HFFc6 (cell line): ENCODE data around the gene STAMBP. TPM values are rescaled to one million over a fixed set of nuclear protein-coding genes. Genes with fewer than 3 reads are reported as not detected.

ENCODE experiments used
- DNase-seq: peaks from one replicate; pipeline ENCODE4 v3.0.0-alpha.2; 2018
- H3K27ac Mint-ChIP-seq: 2 replicates; pipeline ENCODE4 v1.8.0; 2020; ENCODE audit warnings: mild to moderate bottlenecking, mixed read lengths
- H3K27me3 Mint-ChIP-seq: 2 replicates; pipeline ENCODE4 v1.8.0; 2021; ENCODE audit warnings: mild to moderate bottlenecking, moderate library complexity, mixed read lengths; ENCODE audit not compliant: insufficient read depth
- H3K36me3 Mint-ChIP-seq: 2 replicates; pipeline ENCODE4 v1.8.0; 2021; ENCODE audit warnings: low read depth, mixed read lengths
- H3K4me1 Mint-ChIP-seq: 2 replicates; pipeline ENCODE4 v1.8.0; 2020; ENCODE audit warnings: low read depth, mixed read lengths
- H3K4me3 Mint-ChIP-seq: 2 replicates; pipeline ENCODE4 v1.8.0; 2020; ENCODE audit warnings: mild to moderate bottlenecking, moderate library complexity, mixed read lengths
- H3K9me3 Mint-ChIP-seq: 2 replicates; pipeline ENCODE4 v1.8.0; 2020; ENCODE audit warnings: mild to moderate bottlenecking, mixed read lengths
- total RNA-seq, 6 experiments: library from RNA; stranded (reverse); fragmentation: NEBNext Ultra II Directional; extraction: Animal tissue kit (Norgen Biotek cat#: 25700); gene quantifications; 2 replicates in 1 of 6; 3 replicates in 5 of 6; pipeline ENCODE4 v1.2.3, GENCODE V29; 2021
- TF ChIP-seq, protein P1 (sequence below): fragments of 200-600 bp; sonication (generic); IDR thresholded peaks from 2 replicates; pipeline ENCODE4 v1.5.0; 2021; ENCODE audit warnings: antibody characterized with exemption, mild to moderate bottlenecking

Gene STAMBP
- total RNA-seq, 6 experiments from 2014 or later = 31.6 to 37.2 (median 34.5) TPM

DNA sequence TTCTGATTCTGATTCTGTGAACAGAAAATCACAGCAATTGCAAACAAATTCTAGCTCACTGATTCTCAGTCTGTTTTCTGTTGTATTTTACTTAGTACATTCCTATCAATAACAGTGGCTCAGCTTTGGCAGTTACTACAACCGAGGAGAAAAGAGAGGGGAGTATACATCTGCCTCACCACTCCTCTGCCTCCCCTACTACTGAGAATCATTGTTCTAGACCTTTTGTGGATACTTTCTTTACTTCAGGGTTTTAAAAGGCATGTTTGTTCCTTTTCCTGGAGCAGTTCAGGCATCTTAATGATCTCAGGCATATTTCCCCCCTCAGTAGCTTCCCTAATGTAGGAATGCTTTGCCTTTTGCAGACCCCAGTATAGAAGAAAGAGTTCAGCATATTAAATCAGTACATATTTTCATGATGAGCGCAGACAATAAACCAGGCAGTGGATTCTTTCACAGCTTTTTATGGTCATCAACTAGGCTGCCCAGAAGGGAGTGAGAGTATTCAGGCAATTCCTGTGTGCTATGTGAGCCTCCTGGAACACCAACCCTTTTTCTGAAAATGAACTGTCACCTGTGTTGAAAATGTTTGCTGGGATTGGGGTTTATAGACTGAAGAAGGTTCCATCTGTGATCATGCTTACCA, 10.3 kb downstream of the STAMBP start:
- Mint-ChIP-seq H3K36me3 (peaks cover 6% of the 10 kb centered on the region), H3K4me1 (peaks cover 22% of the 10 kb centered on the region), H3K27ac (peak overlapping the region; percentile 6; the same call in 1 of the 2 replicates), H3K9me3 (no peaks in the 10 kb centered on the region), H3K27me3 (no peaks in the 10 kb centered on the region; the same call in 1 of the 2 replicates), H3K4me3 (no peak overlapping the region)
- TF ChIP-seq, protein P1, sequence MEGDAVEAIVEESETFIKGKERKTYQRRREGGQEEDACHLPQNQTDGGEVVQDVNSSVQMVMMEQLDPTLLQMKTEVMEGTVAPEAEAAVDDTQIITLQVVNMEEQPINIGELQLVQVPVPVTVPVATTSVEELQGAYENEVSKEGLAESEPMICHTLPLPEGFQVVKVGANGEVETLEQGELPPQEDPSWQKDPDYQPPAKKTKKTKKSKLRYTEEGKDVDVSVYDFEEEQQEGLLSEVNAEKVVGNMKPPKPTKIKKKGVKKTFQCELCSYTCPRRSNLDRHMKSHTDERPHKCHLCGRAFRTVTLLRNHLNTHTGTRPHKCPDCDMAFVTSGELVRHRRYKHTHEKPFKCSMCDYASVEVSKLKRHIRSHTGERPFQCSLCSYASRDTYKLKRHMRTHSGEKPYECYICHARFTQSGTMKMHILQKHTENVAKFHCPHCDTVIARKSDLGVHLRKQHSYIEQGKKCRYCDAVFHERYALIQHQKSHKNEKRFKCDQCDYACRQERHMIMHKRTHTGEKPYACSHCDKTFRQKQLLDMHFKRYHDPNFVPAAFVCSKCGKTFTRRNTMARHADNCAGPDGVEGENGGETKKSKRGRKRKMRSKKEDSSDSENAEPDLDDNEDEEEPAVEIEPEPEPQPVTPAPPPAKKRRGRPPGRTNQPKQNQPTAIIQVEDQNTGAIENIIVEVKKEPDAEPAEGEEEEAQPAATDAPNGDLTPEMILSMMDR = no peak
- peak; percentile 30 for DNase-seq

DNA sequence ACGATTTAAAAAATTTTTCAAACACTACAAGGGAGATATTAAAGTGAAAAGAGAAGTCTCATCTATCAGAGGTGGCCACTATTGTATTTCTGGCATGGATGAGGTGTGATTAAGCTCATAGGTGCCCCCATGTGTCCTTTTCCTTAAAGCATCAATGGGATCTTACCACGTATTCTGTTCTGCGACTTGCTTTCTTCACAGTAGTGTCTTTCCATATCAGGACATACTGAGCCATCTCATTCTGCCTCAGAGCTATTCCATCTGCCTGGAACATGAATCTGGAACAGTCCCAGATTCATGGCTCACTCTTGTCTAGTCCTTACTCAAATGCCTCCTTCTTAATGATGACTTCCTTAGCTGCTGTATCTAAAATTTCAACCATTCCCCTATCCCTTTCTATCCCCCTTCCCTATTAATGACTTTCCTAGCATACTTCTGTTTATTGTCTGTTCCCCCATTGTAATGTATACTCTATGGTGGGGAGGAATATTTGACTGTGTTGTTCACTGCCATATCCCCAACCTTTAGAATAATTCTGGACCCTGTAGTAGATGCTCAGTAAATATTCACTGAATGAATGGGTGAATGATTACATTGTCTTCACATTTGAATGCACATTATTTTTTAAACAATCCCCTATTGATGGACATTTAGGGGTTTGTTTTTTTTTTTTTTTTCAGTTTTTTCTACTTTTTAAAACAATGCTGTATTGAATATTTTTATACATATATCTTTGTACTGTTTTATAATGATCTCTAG, 11.1 kb downstream of the STAMBP start:
- Mint-ChIP-seq H3K9me3 (no peaks in the 10 kb centered on the region), H3K4me3 (no peak overlapping the region), H3K27ac (no peak overlapping the region), H3K4me1 (peaks cover 22% of the 10 kb centered on the region), H3K36me3 (peaks cover 4% of the 10 kb centered on the region), H3K27me3 (no peaks in the 10 kb centered on the region)
- no peak for DNase-seq
- TF ChIP-seq, protein P1 = no peak

DNA sequence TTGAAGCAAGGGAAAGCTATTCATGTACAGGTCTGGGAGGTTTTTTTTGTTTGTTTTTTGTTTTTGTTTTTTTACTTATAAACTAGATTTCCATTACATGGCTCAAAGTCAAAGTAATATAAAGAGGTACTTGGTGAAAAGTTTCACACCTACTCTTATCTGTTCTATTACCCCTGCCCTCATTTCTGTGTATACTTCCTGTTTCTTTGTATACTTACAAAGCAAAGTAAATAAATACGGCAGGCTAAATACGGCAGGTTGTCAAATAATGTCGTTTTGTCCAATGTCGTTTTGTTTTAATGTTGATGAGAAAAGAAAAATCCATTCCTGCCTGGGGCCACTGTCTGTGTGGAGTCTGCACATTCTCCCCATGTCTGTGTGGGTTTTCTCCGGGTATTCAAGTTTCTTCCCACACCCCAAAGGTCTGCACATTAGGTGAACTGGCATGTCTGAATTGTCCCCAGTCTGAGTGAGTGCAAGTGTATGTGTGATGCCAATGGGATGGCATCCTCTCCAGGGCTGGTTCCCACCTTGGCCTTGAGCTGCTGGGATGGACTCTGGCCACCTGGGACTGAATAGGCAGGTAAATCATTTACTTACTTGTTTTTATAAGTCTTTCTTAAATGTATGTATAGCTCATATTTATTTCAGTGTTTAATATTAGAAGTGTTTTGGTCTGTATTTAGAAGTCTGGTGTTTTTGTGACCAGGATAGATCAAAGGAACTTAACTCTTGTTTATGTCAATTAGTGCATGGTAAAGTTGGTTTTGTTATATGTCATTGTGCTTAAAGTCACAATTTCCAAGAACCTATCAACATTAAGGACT, 13.4 kb downstream of the STAMBP start:
- TF ChIP-seq, protein P1 = no peak
- Mint-ChIP-seq H3K9me3 (no peaks in the 10 kb centered on the region), H3K36me3 (peaks cover 17% of the 10 kb centered on the region), H3K27ac (no peak overlapping the region), H3K4me1 (peaks cover 22% of the 10 kb centered on the region), H3K4me3 (no peak overlapping the region), H3K27me3 (no peaks in the 10 kb centered on the region)
- no peak for DNase-seq

DNA sequence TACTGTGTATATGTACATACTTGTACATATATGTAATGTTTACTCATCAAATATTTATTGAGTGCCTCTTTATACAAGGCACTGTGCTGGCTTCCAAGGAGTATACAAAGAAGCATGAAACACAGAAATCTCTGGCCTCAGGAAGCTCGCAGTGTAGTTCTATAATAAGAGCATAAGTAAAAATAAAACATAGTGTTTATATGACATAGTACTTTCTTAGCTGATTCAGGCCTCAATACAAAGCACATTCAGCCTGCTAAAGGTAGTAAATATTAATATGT, 13.9 kb downstream of the STAMBP start:
- no peak for DNase-seq
- TF ChIP-seq, protein P1 = no peak
- no peak overlapping the region for H3K4me3 Mint-ChIP-seq
- H3K4me1 Mint-ChIP-seq = peaks cover 22% of the 10 kb centered on the region
- no peaks in the 10 kb centered on the region for H3K9me3 Mint-ChIP-seq
- H3K27me3 Mint-ChIP-seq = no peaks in the 10 kb centered on the region
- H3K36me3 Mint-ChIP-seq = peaks cover 19% of the 10 kb centered on the region
- H3K27ac Mint-ChIP-seq = no peak overlapping the region

DNA sequence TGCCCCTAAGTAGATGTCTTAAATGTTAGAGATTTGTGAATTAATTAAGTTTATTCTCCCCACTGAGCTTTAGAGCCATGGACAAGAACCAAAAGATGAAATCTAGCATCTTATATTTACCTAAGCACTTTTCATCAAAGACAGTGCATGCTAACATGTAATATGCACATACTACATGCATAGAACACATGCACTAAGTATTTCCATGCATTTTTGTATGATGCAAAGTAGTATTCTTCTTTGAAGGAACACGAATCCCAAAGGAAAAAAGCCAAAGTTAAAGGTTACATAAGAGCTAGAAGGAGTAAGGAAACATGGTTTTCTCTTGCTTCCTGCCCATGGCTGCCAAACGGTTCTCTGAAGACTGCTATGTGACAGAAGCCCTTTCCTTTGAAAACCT, 15.3 kb downstream of the STAMBP start:
- no peak for DNase-seq
- no peaks in the 10 kb centered on the region for H3K27me3 Mint-ChIP-seq
- no peak overlapping the region for H3K27ac Mint-ChIP-seq
- H3K9me3 Mint-ChIP-seq = no peaks in the 10 kb centered on the region
- H3K4me1 Mint-ChIP-seq = peaks cover 11% of the 10 kb centered on the region
- peaks cover 20% of the 10 kb centered on the region for H3K36me3 Mint-ChIP-seq
- H3K4me3 Mint-ChIP-seq = no peak overlapping the region
- TF ChIP-seq, protein P1 = no peak
